Bronchial epithelial cell (primary cell): Measurements from ENCODE around the gene SERP2. TPM values are rescaled to one million over a fixed set of nuclear protein-coding genes. Genes with fewer than 3 reads are reported as not detected.

Experiments used
- DNase-seq: peaks from one replicate; pipeline ENCODE4 v3.0.0-alpha.2; 2010; ENCODE audit warnings: low read depth
- FAIRE-seq: peaks from 2 replicates; lab custom pipeline; 2011; peaks lifted over from hg19 to GRCh38; lab: Jason Lieb, UNC
- H3K27me3 ChIP-seq: 2 replicates; pipeline ENCODE4 v1.5.1; 2011; ENCODE audit warnings: low read length; ENCODE audit not compliant: control insufficient read depth, insufficient read depth
- H3K36me3 ChIP-seq: 2 replicates; pipeline ENCODE4 v1.5.1; 2011; ENCODE audit warnings: low read length; ENCODE audit not compliant: control insufficient read depth, insufficient read depth
- H3K4me3 ChIP-seq: 2 replicates; pipeline ENCODE4 v1.5.1; 2011; ENCODE audit warnings: mild to moderate bottlenecking, low read depth, low read length, control low read depth
- CTCF ChIP-seq: IDR thresholded peaks from 2 replicates; pipeline ENCODE4 v1.5.1; 2011; ENCODE audit warnings: mild to moderate bottlenecking, moderate library complexity, low read length, control low read depth, inconsistent platforms; ENCODE audit not compliant: insufficient read depth, severe bottlenecking
- total RNA-seq: library from RNA; depleted of rRNA; stranded (reverse); fragments of >200 nt; gene quantifications from 2 replicates; pipeline ENCODE4 v1.2.1, GENCODE V29; 2014

The SERP2 gene
- total RNA-seq, 1 donor from 2014 or later = 1.1 TPM

- no peak for TF ChIP-seq CTCF
- FAIRE-seq (no peak), DNase-seq (no peak)
- peaks cover 7% of the 10 kb centered on the region for H3K36me3 ChIP-seq
- H3K27me3 ChIP-seq = no peaks in the 10 kb centered on the region
- peak overlapping the region; percentile 65 for H3K4me3 ChIP-seq
Measured at GRCh38 chr13:44433863-44434765, 60.5 kb downstream of the SERP2 start.

GRCh38 chr13:44434766-44435141, 61.1 kb downstream of the SERP2 start:
- H3K36me3 ChIP-seq = peaks cover 7% of the 10 kb centered on the region
- H3K27me3 ChIP-seq = no peaks in the 10 kb centered on the region
- FAIRE-seq (no peak), DNase-seq (no peak)
- H3K4me3 ChIP-seq = peak overlapping the region; percentile 65
- TF ChIP-seq CTCF = no peak

- no peaks in the 10 kb centered on the region for H3K27me3 ChIP-seq
- DNase-seq (peak; percentile 96), FAIRE-seq (peak; percentile 95)
- TF ChIP-seq CTCF = no peak
- H3K4me3 ChIP-seq = peak overlapping the region; percentile 65
- peaks cover 7% of the 10 kb centered on the region for H3K36me3 ChIP-seq
Measured at GRCh38 chr13:44435142-44435918, 61.7 kb downstream of the SERP2 start.

- no peak for TF ChIP-seq CTCF
- DNase-seq (no peak), FAIRE-seq (no peak)
- peak overlapping the region; percentile 65 for H3K4me3 ChIP-seq
- H3K27me3 ChIP-seq = no peaks in the 10 kb centered on the region
- H3K36me3 ChIP-seq = peaks cover 7% of the 10 kb centered on the region
Measured at GRCh38 chr13:44435919-44436510, 62.4 kb downstream of the SERP2 start.

- TF ChIP-seq CTCF = no peak
- peaks cover 7% of the 10 kb centered on the region for H3K36me3 ChIP-seq
- DNase-seq (peak; percentile 85), FAIRE-seq (no peak)
- H3K4me3 ChIP-seq = peak overlapping the region; percentile 65
- no peaks in the 10 kb centered on the region for H3K27me3 ChIP-seq
Measured at GRCh38 chr13:44436589-44437337, 63.1 kb downstream of the SERP2 start.
